ENCODE results near the gene BMPR1A.
"Not testable (repeated sequence)": the region's sequence is repeated elsewhere in the genome, so short reads cannot be mapped to it uniquely, and the experiment has no call there.

GRCh38 chr10:86865011-86865811 is 108.8 kb downstream of the BMPR1A start:
- not testable (repeated sequence) for TF ChIP-seq EZH2 (IDR thresholded peaks at IDR 0.05; ENCODE audit: insufficient read depth, poor library complexity, severe bottlenecking); EZH2phosphoT487 (IDR thresholded peaks at IDR 0.05; ENCODE audit: insufficient read depth, low read depth)

Measured in GM23248 (cell line).